GM12892 (cell line): Measurements from ENCODE around the gene ADCK2.

Experiments used
- POLR2A ChIP-seq: IDR thresholded peaks from 2 replicates; pipeline ENCODE4 v1.6.1; 2011; ENCODE audit warnings: low read depth, low read length, control low read depth
- POLR2AphosphoS5 ChIP-seq: IDR thresholded peaks from 2 replicates; pipeline ENCODE4 v1.6.1; 2011; ENCODE audit warnings: low read depth, low read length, control low read depth
- TAF1 ChIP-seq: IDR thresholded peaks from 2 replicates; pipeline ENCODE4 v1.6.1; 2011; ENCODE audit warnings: low read depth, mild to moderate bottlenecking, control low read depth, low read length, borderline replicate concordance

DNA sequence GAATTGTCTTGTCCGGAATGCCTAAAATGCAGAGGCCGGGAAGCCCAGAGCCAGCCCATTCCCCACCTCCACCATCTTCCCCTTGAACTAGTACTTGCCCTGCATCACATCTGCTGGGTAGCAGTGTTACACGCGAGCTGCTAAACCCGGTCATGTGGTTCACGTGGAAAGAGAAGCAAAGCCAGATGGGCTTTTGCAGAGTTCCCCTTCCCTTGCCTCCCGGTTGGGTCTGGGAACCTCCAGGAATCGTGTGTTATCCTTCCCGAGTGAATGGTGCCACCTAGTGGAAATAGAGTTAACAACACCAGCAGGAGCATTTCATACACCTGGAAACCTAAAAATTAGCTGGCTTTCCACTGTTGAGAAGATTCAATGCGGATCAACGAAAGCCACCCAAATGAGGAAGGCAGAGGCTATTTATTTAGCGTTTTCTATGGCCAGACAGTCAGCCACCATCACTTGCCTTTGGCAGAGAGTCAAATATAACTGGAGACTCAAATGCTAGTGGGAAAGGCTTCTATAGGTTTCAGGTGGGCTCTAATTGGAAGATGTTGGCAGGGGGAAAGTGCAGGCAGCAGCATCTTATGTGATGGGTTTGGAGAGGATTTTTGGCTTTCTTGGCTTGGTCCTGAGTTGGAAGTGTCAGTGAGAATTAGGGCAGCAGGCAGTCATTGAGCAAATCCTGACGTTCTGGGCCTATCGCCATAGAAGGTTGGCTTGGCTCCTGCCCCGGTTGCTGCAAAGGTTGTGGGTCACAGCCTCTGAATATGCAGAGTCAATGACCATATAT is 19.2 kb upstream of the ADCK2 start:
- TF ChIP-seq POLR2A (no peak), POLR2AphosphoS5 (no peak), TAF1 (no peak)
